Measurements from ENCODE around the gene PRPF6. TPM values are rescaled to one million over a fixed set of nuclear protein-coding genes. Genes with fewer than 3 reads are reported as not detected.

PRPF6 gene
- total and polyA plus RNA-seq, 2 of the 13 experiments (the other 11 are each of a cell fraction or from before 2014, with no cell fraction given) = 63.7 to 101 TPM

DNA sequence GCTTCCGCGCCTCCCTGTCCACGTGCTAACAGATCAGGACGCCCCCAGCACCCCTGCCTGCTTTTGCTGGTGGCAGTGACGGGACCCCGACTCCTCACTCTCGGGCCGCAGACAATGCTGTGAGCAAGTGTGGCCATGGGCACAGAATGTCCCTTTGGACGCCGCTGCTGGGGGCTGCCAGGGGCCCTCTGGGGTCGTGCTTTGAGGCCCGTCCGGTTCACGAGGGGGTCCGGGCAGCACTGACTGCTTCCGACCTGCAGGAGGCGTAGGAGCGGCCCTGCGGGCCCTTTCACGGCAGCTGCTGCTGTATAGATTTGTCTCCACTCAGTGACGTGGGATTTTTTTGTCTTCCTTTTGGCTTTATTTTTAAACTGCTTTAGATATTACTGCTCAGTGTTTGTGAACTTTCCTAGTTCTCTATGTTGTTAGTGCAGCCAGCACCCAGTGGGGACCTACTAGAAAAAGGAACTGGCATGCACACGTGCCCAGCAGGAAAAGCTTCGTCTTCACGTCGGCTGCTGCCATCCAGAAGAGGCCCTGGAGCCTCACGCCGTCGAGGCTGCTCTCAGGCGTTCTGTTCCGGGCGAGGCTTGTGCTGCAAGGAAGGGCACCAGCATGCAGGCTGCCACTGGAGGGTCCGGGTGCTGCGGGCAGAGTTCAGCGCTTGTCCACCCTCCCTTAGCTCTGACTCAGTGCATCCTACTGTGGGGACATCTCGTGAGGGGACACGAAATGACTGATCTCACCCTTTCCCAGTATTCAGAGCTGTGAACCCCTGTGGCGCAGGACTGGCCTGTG is 46.5 kb upstream of the PRPF6 start (continued):
- TF ChIP-seq POLR2A (IDR thresholded peaks at IDR 0.05; ENCODE audit: insufficient read depth in 1 of 2, low read depth in 2 of 2, low read length in 2 of 2) (no peak), ZNF558 (CRISPR knock-in tag; IDR thresholded peaks at IDR 0.05; ENCODE audit: borderline replicate concordance) (no peak), RCOR2 (CRISPR knock-in tag; IDR thresholded peaks at IDR 0.05) (no peak), HNRNPLL (IDR thresholded peaks at IDR 0.05; ENCODE audit: low read depth, low read length, poor library complexity, severe bottlenecking) (peak; percentile 30), RFXAP (CRISPR knock-in tag; IDR thresholded peaks at IDR 0.05; ENCODE audit: borderline replicate concordance) (no peak), HDAC6 (IDR thresholded peaks at IDR 0.05; ENCODE audit: low read depth, low read length) (no peak), ZBTB38 (CRISPR knock-in tag; IDR thresholded peaks at IDR 0.05) (peak; percentile 13; the same call in 1 of the 2 replicates), ZNF549 (CRISPR knock-in tag; IDR thresholded peaks at IDR 0.05) (no peak), POGZ (CRISPR knock-in tag; IDR thresholded peaks at IDR 0.05) (no peak), KDM1A (CRISPR knock-in tag; IDR thresholded peaks at IDR 0.05) (no peak), NR2F6 (IDR thresholded peaks at IDR 0.05) (no peak), NR2F6 (CRISPR knock-in tag; IDR thresholded peaks at IDR 0.05) (no peak), RAD21 (CRISPR knock-in tag; IDR thresholded peaks at IDR 0.05) (peak; percentile 59; the same call in 1 of the 2 replicates), TCF12 (IDR thresholded peaks at IDR 0.05) (no peak), TCF12 (CRISPR knock-in tag; IDR thresholded peaks at IDR 0.05) (no peak), NAIF1 (CRISPR knock-in tag; IDR thresholded peaks at IDR 0.05; ENCODE audit: borderline replicate concordance) (no peak), ZBTB7A (CRISPR knock-in tag; IDR thresholded peaks at IDR 0.05) (no peak), ZNF720 (CRISPR knock-in tag; IDR thresholded peaks at IDR 0.05) (no peak), ZNF766 (CRISPR knock-in tag; IDR thresholded peaks at IDR 0.05; ENCODE audit: borderline replicate concordance) (no peak), AGO2 (optimal IDR thresholded peaks at IDR 0.05; ENCODE audit: low read depth, low read length) (peak; percentile 79)
- TF ChIP-seq, protein P1, sequence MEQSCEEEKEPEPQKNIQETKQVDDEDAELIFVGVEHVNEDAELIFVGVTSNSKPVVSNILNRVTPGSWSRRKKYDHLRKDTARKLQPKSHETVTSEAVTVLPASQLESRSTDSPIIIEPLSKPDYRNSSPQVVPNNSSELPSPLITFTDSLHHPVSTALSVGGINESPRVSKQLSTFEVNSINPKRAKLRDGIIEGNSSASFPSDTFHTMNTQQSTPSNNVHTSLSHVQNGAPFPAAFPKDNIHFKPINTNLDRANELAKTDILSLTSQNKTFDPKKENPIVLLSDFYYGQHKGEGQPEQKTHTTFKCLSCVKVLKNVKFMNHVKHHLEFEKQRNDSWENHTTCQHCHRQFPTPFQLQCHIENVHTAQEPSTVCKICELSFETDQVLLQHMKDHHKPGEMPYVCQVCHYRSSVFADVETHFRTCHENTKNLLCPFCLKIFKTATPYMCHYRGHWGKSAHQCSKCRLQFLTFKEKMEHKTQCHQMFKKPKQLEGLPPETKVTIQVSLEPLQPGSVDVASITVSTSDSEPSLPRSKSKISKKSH (CRISPR knock-in tag; IDR thresholded peaks at IDR 0.05; ENCODE audit: borderline replicate concordance) = peak; percentile 42; the same call in 1 of the 2 replicates
- TF ChIP-seq, protein P2, sequence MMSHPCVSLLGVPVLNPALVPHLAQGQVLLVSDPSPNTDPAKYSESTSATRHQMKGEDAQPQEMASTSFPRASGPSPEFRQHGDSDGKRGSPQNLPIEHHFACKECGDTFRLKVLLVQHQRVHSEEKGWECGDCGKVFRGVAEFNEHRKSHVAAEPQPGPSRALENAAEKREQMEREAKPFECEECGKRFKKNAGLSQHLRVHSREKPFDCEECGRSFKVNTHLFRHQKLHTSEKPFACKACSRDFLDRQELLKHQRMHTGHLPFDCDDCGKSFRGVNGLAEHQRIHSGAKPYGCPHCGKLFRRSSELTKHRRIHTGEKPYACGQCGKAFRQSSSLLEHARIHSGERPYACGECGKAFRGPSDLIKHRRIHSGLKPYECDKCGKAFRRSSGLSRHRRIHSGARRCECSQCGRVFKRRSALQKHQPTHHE (CRISPR knock-in tag; IDR thresholded peaks at IDR 0.05; ENCODE audit: borderline replicate concordance) = no peak
- TF ChIP-seq, protein P3, sequence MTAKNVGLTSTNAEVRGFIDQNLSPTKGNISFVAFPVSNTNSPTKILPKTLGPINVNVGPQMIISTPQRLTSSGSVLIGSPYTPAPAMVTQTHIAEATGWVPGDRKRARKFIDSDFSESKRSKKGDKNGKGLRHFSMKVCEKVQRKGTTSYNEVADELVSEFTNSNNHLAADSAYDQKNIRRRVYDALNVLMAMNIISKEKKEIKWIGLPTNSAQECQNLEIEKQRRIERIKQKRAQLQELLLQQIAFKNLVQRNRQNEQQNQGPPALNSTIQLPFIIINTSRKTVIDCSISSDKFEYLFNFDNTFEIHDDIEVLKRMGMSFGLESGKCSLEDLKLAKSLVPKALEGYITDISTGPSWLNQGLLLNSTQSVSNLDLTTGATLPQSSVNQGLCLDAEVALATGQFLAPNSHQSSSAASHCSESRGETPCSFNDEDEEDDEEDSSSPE (CRISPR knock-in tag; IDR thresholded peaks at IDR 0.05) = no peak
- TF ChIP-seq, protein P4, sequence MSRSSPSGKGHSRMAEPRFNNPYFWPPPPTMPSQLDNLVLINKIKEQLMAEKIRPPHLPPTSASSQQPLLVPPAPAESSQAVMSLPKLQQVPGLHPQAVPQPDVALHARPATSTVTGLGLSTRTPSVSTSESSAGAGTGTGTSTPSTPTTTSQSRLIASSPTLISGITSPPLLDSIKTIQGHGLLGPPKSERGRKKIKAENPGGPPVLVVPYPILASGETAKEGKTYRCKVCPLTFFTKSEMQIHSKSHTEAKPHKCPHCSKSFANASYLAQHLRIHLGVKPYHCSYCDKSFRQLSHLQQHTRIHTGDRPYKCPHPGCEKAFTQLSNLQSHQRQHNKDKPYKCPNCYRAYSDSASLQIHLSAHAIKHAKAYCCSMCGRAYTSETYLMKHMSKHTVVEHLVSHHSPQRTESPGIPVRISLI (CRISPR knock-in tag; IDR thresholded peaks at IDR 0.05; ENCODE audit: borderline replicate concordance) = no peak
- TF ChIP-seq, protein P5, sequence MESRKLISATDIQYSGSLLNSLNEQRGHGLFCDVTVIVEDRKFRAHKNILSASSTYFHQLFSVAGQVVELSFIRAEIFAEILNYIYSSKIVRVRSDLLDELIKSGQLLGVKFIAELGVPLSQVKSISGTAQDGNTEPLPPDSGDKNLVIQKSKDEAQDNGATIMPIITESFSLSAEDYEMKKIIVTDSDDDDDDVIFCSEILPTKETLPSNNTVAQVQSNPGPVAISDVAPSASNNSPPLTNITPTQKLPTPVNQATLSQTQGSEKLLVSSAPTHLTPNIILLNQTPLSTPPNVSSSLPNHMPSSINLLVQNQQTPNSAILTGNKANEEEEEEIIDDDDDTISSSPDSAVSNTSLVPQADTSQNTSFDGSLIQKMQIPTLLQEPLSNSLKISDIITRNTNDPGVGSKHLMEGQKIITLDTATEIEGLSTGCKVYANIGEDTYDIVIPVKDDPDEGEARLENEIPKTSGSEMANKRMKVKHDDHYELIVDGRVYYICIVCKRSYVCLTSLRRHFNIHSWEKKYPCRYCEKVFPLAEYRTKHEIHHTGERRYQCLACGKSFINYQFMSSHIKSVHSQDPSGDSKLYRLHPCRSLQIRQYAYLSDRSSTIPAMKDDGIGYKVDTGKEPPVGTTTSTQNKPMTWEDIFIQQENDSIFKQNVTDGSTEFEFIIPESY (CRISPR knock-in tag; IDR thresholded peaks at IDR 0.05) = 0 out of 2 replicates have a peak, but pooled peaks have one; percentile 15

Data from HepG2 (cell line).